DOHH2 (cell line): ENCODE measurements around the gene CCDC8.

Experiments used
- H3F3A ChIP-seq: fragments of 200-600 bp; sonication (generic), shearing (Covaris generic); 2 replicates; pipeline ENCODE4 v1.6.0; 2016; ENCODE audit warnings: antibody characterized with exemption, mild to moderate bottlenecking; ENCODE audit not compliant: control insufficient read depth, insufficient read depth
- H3K27ac ChIP-seq: fragments of 200-600 bp; sonication (generic); 2 replicates; pipeline ENCODE4 v1.5.1; 2014; ENCODE audit warnings: low read depth, mild to moderate bottlenecking, low read length, moderate library complexity
- H3K27me3 ChIP-seq: fragments of 200-600 bp; sonication (generic); 2 replicates; pipeline ENCODE4 v1.6.1; 2014; ENCODE audit warnings: mild to moderate bottlenecking, low read length, mixed read lengths; ENCODE audit not compliant: control insufficient read depth
- H3K36me3 ChIP-seq: fragments of 200-600 bp; sonication (generic); 2 replicates; pipeline ENCODE4 v1.6.1; 2014; ENCODE audit warnings: mild to moderate bottlenecking, low read length, moderate library complexity, mixed read lengths; ENCODE audit not compliant: control insufficient read depth
- H3K4me1 ChIP-seq: fragments of 200-600 bp; sonication (generic); 2 replicates; pipeline ENCODE4 v1.6.1; 2014; ENCODE audit warnings: mild to moderate bottlenecking, low read length, mixed read lengths; ENCODE audit not compliant: control insufficient read depth
- H3K4me2 ChIP-seq: fragments of 200-600 bp; sonication (generic); 2 replicates; pipeline ENCODE4 v1.6.0; 2014; ENCODE audit warnings: mild to moderate bottlenecking, low read length, moderate library complexity
- H3K4me3 ChIP-seq: fragments of 200-600 bp; sonication (generic); 2 replicates; pipeline ENCODE4 v1.5.1; 2014; ENCODE audit warnings: mild to moderate bottlenecking, low read length, mixed read lengths
- H3K79me2 ChIP-seq: fragments of 200-600 bp; sonication (generic); 2 replicates; pipeline ENCODE4 v1.6.1; 2014; ENCODE audit warnings: mild to moderate bottlenecking, low read length, mixed read lengths; ENCODE audit not compliant: control insufficient read depth
- H3K9me2 ChIP-seq: fragments of 200-600 bp; sonication (generic); replicated peaks from 2 replicates; pipeline ENCODE4 v1.6.1; 2014; ENCODE audit warnings: mild to moderate bottlenecking, low read length, mixed read lengths; ENCODE audit not compliant: control insufficient read depth
- H3K9me3 ChIP-seq: fragments of 200-600 bp; sonication (generic); 2 replicates; pipeline ENCODE4 v1.6.1; 2014; ENCODE audit warnings: antibody characterized with exemption, low read length, mixed read lengths; ENCODE audit not compliant: control insufficient read depth, insufficient read depth
- H4K20me1 ChIP-seq: fragments of 200-600 bp; sonication (generic); 2 replicates; pipeline ENCODE4 v1.6.0; 2014; ENCODE audit warnings: low read depth, mild to moderate bottlenecking, antibody characterized with exemption, low read length, moderate library complexity; ENCODE audit not compliant: control insufficient read depth, insufficient read depth
- CTCF ChIP-seq: fragments of 200-600 bp; sonication (generic); IDR thresholded peaks from one replicate; pipeline ENCODE4 v1.5.1; 2014; ENCODE audit warnings: antibody characterized with exemption, mild to moderate bottlenecking, low read depth, low read length; ENCODE audit not compliant: poor library complexity, severe bottlenecking
- EZH2phosphoT487 ChIP-seq: fragments of 200-600 bp; sonication (generic); IDR thresholded peaks from 2 replicates; pipeline ENCODE4 v1.6.1; 2017; ENCODE audit warnings: borderline replicate concordance, mild to moderate bottlenecking, antibody characterized with exemption, low read length, moderate library complexity, mixed read lengths

The CCDC8 gene

GRCh38 chr19:46371371-46371901, 41.9 kb downstream of the CCDC8 start:
- TF ChIP-seq EZH2phosphoT487 (no peak), CTCF (no peak)
- Histone ChIP-seq H3K4me3 (no peak overlapping the region), H3K9me2 (no peaks in the 10 kb centered on the region), H3F3A (no peaks in the 10 kb centered on the region), H3K36me3 (peaks cover 64% of the 10 kb centered on the region), H4K20me1 (peaks cover 16% of the 10 kb centered on the region), H3K4me1 (no peaks in the 10 kb centered on the region), H3K79me2 (peaks cover 79% of the 10 kb centered on the region), H3K4me2 (no peak overlapping the region), H3K9me3 (no peaks in the 10 kb centered on the region), H3K27ac (no peak overlapping the region), H3K27me3 (no peaks in the 10 kb centered on the region)

GRCh38 chr19:46369817-46370216, 43.5 kb downstream of the CCDC8 start:
- Histone ChIP-seq H3K9me3 (no peaks in the 10 kb centered on the region), H3K4me3 (no peak overlapping the region), H3K27me3 (no peaks in the 10 kb centered on the region), H3K36me3 (peaks cover 65% of the 10 kb centered on the region), H3F3A (no peaks in the 10 kb centered on the region), H4K20me1 (peaks cover 16% of the 10 kb centered on the region), H3K4me2 (no peak overlapping the region), H3K4me1 (no peaks in the 10 kb centered on the region), H3K9me2 (no peaks in the 10 kb centered on the region), H3K27ac (no peak overlapping the region), H3K79me2 (peaks cover 91% of the 10 kb centered on the region)
- TF ChIP-seq EZH2phosphoT487 (no peak), CTCF (no peak)

- Histone ChIP-seq H3K9me3 (no peaks in the 10 kb centered on the region), H3K27ac (no peak overlapping the region), H3K4me2 (no peak overlapping the region), H3F3A (no peaks in the 10 kb centered on the region), H4K20me1 (peaks cover 18% of the 10 kb centered on the region), H3K27me3 (no peaks in the 10 kb centered on the region), H3K4me1 (no peaks in the 10 kb centered on the region), H3K36me3 (peaks cover 77% of the 10 kb centered on the region), H3K9me2 (no peaks in the 10 kb centered on the region), H3K4me3 (no peak overlapping the region), H3K79me2 (peaks cover 91% of the 10 kb centered on the region)
- TF ChIP-seq EZH2phosphoT487 (no peak), CTCF (no peak)
Observed at GRCh38 chr19:46368116-46368515, 45.2 kb downstream of the CCDC8 start.

GRCh38 chr19:46367426-46367825, 45.9 kb downstream of the CCDC8 start:
- no peaks in the 10 kb centered on the region for H3K27me3 ChIP-seq
- no peaks in the 10 kb centered on the region for H3K4me1 ChIP-seq
- no peaks in the 10 kb centered on the region for H3F3A ChIP-seq
- no peaks in the 10 kb centered on the region for H3K9me2 ChIP-seq
- H4K20me1 ChIP-seq = peaks cover 12% of the 10 kb centered on the region
- TF ChIP-seq EZH2phosphoT487 (no peak), CTCF (no peak)
- H3K9me3 ChIP-seq = no peaks in the 10 kb centered on the region
- no peak overlapping the region for H3K4me2 ChIP-seq
- H3K4me3 ChIP-seq = no peak overlapping the region
- peaks cover 70% of the 10 kb centered on the region for H3K36me3 ChIP-seq
- no peak overlapping the region for H3K27ac ChIP-seq
- H3K79me2 ChIP-seq = peaks cover 84% of the 10 kb centered on the region
